HCT116 (cell line): ENCODE data around the gene URI1. TPM values are rescaled to one million over a fixed set of nuclear protein-coding genes. Genes with fewer than 3 reads are reported as not detected.
A peak's percentile ranks its signal among the peaks of the same experiment; 100 is the strongest.

ENCODE experiments used
- ATAC-seq: fragments of 200-7000 bp; cut with Tn5 transposase; 2 replicates; pipeline ENCODE4 v1.9.1; 2020; ENCODE audit warnings: mild to moderate bottlenecking, moderate library complexity
- BruUV-seq: library from RNA; stranded (reverse); fragments of 400-500 nt; replicated peaks from 2 replicates; lab custom pipeline; 2021; lab: Mats Ljungman, UMichigan
- CTCF ChIA-PET: fragments of 300-600 bp; sonication (Branson Sonifier 250); formaldehyde crosslinking; loops from one replicate; lab custom pipeline; 2021; ENCODE audit warnings: antibody characterized with exemption; lab: Charles Lee
- POLR2A ChIA-PET: fragments of 300-600, 350-600 bp; sonication (Branson Sonifier 250); formaldehyde crosslinking; loops from one replicate; lab custom pipeline; 2021; ENCODE audit warnings: antibody characterized with exemption; lab: Charles Lee
- RAD21 ChIA-PET, 2 experiments: fragments of 300-600 bp; sonication (Branson Sonifier 250); formaldehyde crosslinking; loops; one replicate each; lab custom pipeline; 2023; ENCODE audit warnings: low total read pairs in 2 of 2; ENCODE audit not compliant: uncharacterized antibody in 2 of 2, unreplicated experiment in 2 of 2, low non-redundant PET in 1 of 2; lab: Charles Lee
- DNase-seq: peaks from one replicate; pipeline ENCODE4 v3.0.0-alpha.2; 2010; ENCODE audit warnings: low read depth, low spot score
- H2AFZ ChIP-seq: fragments of 200-600 bp; shearing (Covaris generic), sonication (generic); 2 replicates; pipeline ENCODE4 v1.6.1; 2017; ENCODE audit warnings: low read depth, mixed run types, mixed read lengths, antibody characterized with exemption, low read length; ENCODE audit not compliant: poor library complexity, severe bottlenecking
- H3K27ac ChIP-seq: 2 replicates; pipeline ENCODE4 v1.5.1; 2012; ENCODE audit warnings: low read depth, low read length
- H3K27me3 ChIP-seq: fragments of 200-600 bp; sonication (generic); 2 replicates; pipeline ENCODE4 v1.6.1; 2016; ENCODE audit warnings: mixed run types, low read length, mixed read lengths; ENCODE audit not compliant: insufficient read depth
- H3K36me3 ChIP-seq, 2 experiments: fragments of 200-500 bp in 1 of 2; fragments of 200-600 bp in 1 of 2; sonication (Bioruptor generic) in 1 of 2; sonication (generic) in 1 of 2; 2 replicates each; pipeline versions ENCODE4 v1.5.1 to v1.6.1; 2014 to 2016; ENCODE audit warnings: low read length in 2 of 2, inconsistent platforms in 1 of 2, mixed read lengths in 1 of 2, mixed run types in 1 of 2; ENCODE audit not compliant: insufficient read depth in 2 of 2, control insufficient read depth in 1 of 2
- H3K4me1 ChIP-seq, 2 experiments: fragments of 200-600 bp in 1 of 2; sonication (generic) in 1 of 2; 2 replicates each; pipeline versions ENCODE4 v1.5.1 to v1.6.1; 2012 to 2017; ENCODE audit warnings: low read length in 2 of 2, inconsistent platforms in 1 of 2, mild to moderate bottlenecking in 1 of 2, mixed read lengths in 1 of 2, mixed run types in 1 of 2, moderate library complexity in 1 of 2; ENCODE audit not compliant: insufficient read depth in 2 of 2, control insufficient read depth in 1 of 2
- H3K4me2 ChIP-seq: fragments of 200-600 bp; sonication (generic); 2 replicates; pipeline ENCODE4 v1.6.1; 2017; ENCODE audit warnings: mixed run types, low read length, mixed read lengths
- H3K4me3 ChIP-seq, 2 experiments: fragments of 200-600 bp in 1 of 2; sonication (generic) in 1 of 2; replicated peaks in 1 of 2; 2 replicates each; pipeline ENCODE4 v1.5.1; 2011 to 2016; ENCODE audit warnings: low read length in 2 of 2, control low read depth in 1 of 2, low read depth in 1 of 2, mild to moderate bottlenecking in 1 of 2, mixed read lengths in 1 of 2, mixed run types in 1 of 2
- H3K79me2 ChIP-seq: fragments of 200-600 bp; sonication (generic); 2 replicates; pipeline ENCODE4 v1.6.1; 2017; ENCODE audit warnings: mild to moderate bottlenecking, mixed run types, low read length, moderate library complexity, mixed read lengths; ENCODE audit not compliant: insufficient read depth
- H3K9ac ChIP-seq: fragments of 200-600 bp; sonication (generic); 2 replicates; pipeline ENCODE4 v1.6.1; 2016; ENCODE audit warnings: low read length, mixed read lengths
- H3K9me2 ChIP-seq: fragments of 200-600 bp; sonication (generic), shearing (Covaris generic); 2 replicates; pipeline ENCODE4 v1.6.1; 2017; ENCODE audit warnings: mixed run types, mild to moderate bottlenecking, moderate library complexity; ENCODE audit not compliant: insufficient read depth
- H3K9me3 ChIP-seq, 2 experiments: fragments of 200-500 bp in 1 of 2; fragments of 200-600 bp in 1 of 2; sonication (Bioruptor generic) in 1 of 2; sonication (generic) in 1 of 2; 2 replicates each; pipeline ENCODE4 v1.6.1; 2014 to 2017; ENCODE audit warnings: low read length in 2 of 2, mixed read lengths in 2 of 2, inconsistent platforms in 1 of 2, low read depth in 1 of 2, mild to moderate bottlenecking in 1 of 2, mixed run types in 1 of 2, moderate library complexity in 1 of 2; ENCODE audit not compliant: control insufficient read depth in 1 of 2, insufficient read depth in 1 of 2
- H4K20me1 ChIP-seq: fragments of 200-600 bp; sonication (generic), shearing (Covaris generic); 2 replicates; pipeline ENCODE4 v1.6.1; 2017; ENCODE audit warnings: mixed run types, mild to moderate bottlenecking, moderate library complexity; ENCODE audit not compliant: insufficient read depth
- CBX3 ChIP-seq: IDR thresholded peaks from 2 replicates; pipeline ENCODE4 v1.6.1; 2012; ENCODE audit warnings: low read depth
- EGR1 ChIP-seq: IDR thresholded peaks from 2 replicates; pipeline ENCODE4 v1.6.1; 2012; ENCODE audit warnings: low read depth
- ELF1 ChIP-seq: IDR thresholded peaks from 2 replicates; pipeline ENCODE4 v1.6.1; 2012; ENCODE audit warnings: low read depth, borderline replicate concordance
- EZH2 ChIP-seq: fragments of 200-600 bp; sonication (generic); IDR thresholded peaks from 2 replicates; pipeline ENCODE4 v1.6.1; 2017; ENCODE audit warnings: antibody characterized with exemption, mixed run types
- EZH2phosphoT487 ChIP-seq: fragments of 200-600 bp; IDR thresholded peaks from 2 replicates; pipeline ENCODE4 v1.6.1; 2018; ENCODE audit warnings: antibody characterized with exemption, borderline replicate concordance
- FOSL1 ChIP-seq: IDR thresholded peaks from 2 replicates; pipeline ENCODE4 v1.6.1; 2012; ENCODE audit warnings: low read depth
- JUND ChIP-seq: IDR thresholded peaks from 2 replicates; pipeline ENCODE4 v1.6.1; 2012
- MAX ChIP-seq: IDR thresholded peaks from 2 replicates; pipeline ENCODE4 v1.6.1; 2012
- POLR2A ChIP-seq: IDR thresholded peaks from 2 replicates; pipeline ENCODE4 v1.7.0; 2011; ENCODE audit warnings: borderline replicate concordance; ENCODE audit not compliant: insufficient read depth, insufficient read length; ENCODE audit errors: extremely low read depth
- POLR2AphosphoS5 ChIP-seq: IDR thresholded peaks from 2 replicates; pipeline ENCODE4 v1.6.1; 2011; ENCODE audit warnings: mild to moderate bottlenecking, low read depth, low read length, moderate library complexity
- RAD21 ChIP-seq: IDR thresholded peaks from 2 replicates; pipeline ENCODE4 v1.6.1; 2012; ENCODE audit warnings: low read depth, mild to moderate bottlenecking
- SRF ChIP-seq: IDR thresholded peaks from 2 replicates; pipeline ENCODE4 v1.6.1; 2012; ENCODE audit warnings: low read depth
- YY1 ChIP-seq: IDR thresholded peaks from 2 replicates; pipeline ENCODE4 v1.6.1; 2011; ENCODE audit warnings: low read length, low read depth, moderate library complexity, mild to moderate bottlenecking; ENCODE audit not compliant: insufficient replicate concordance; ENCODE audit errors: extremely low read depth
- ZFX ChIP-seq: fragments of 450-650 bp; IDR thresholded peaks from 2 replicates; pipeline ENCODE4 v1.6.1; 2017
- ZNF274 ChIP-seq: fragments of 200-500 bp; sonication (Bioruptor generic); IDR thresholded peaks from 2 replicates; pipeline ENCODE4 v1.6.1; 2014; ENCODE audit warnings: mild to moderate bottlenecking, low read depth, low read length, inconsistent platforms
- intact Hi-C: fragments of 100-400 bp; cut with micrococcal nuclease; formaldehyde crosslinking; loops from 2 replicates; pipeline ENCODE4 v1.10.0; 2022
- total RNA-seq: library from RNA; stranded (reverse); gene quantifications from one replicate; pipeline ENCODE4 v1.2.1, GENCODE V29; 2021; ENCODE audit not compliant: unreplicated experiment

URI1 gene
- total RNA-seq, 1 experiment from 2014 or later = 51.4 TPM

GRCh38 chr19:30059741-30060457 lies 117.9 kb downstream of the URI1 start:
- TF ChIP-seq CBX3 = no peak
- no peak for TF ChIP-seq POLR2AphosphoS5
- no peak for TF ChIP-seq FOSL1
- TF ChIP-seq ZFX = no peak
- TF ChIP-seq EZH2phosphoT487 = no peak
- TF ChIP-seq YY1 = no peak
- TF ChIP-seq SRF = no peak
- TF ChIP-seq RAD21 = no peak
- no peak for DNase-seq
- Histone ChIP-seq H3K27me3 (peaks cover 10% of the 10 kb centered on the region), H3K4me3 (no peak overlapping the region), H3K9ac (no peak overlapping the region), H3K36me3 (no peaks in the 10 kb centered on the region), H3K27ac (no peak overlapping the region), H3K9me3 (no peaks in the 10 kb centered on the region), H3K79me2 (no peaks in the 10 kb centered on the region), H3K4me2 (no peak overlapping the region), H3K4me1 (no peaks in the 10 kb centered on the region), H3K9me2 (no peaks in the 10 kb centered on the region), H4K20me1 (no peaks in the 10 kb centered on the region), H2AFZ (no peak overlapping the region)
- POLR2A ChIA-PET = no interaction called here
- ATAC-seq = no peak
- intact Hi-C loops = no loop called here
- BruUV-seq = no TSS peak
- RAD21 ChIA-PET = no interaction called here
- CTCF ChIA-PET = interaction anchor here (0.9 kb wide), 1 partner anchor 8 kb away, joined by 3 read pairs; no protein-coding TSS in a partner anchor

GRCh38 chr19:30060531-30061222 lies 118.6 kb downstream of the URI1 start:
- no peak overlapping the region for H3K4me3 ChIP-seq
- TF ChIP-seq POLR2AphosphoS5 (no peak), JUND (no peak), EGR1 (no peak), EZH2phosphoT487 (no peak), MAX (no peak), SRF (no peak), RAD21 (no peak), POLR2A (no peak), EZH2 (no peak), YY1 (no peak), ELF1 (no peak), ZNF274 (no peak)
- intact Hi-C loops = no loop called here
- H3K27me3 ChIP-seq = peaks cover 10% of the 10 kb centered on the region
- H3K27ac ChIP-seq = no peak overlapping the region
- ATAC-seq = peak; percentile 38; the same call in 1 of the 2 replicates
- H3K4me1 ChIP-seq = no peaks in the 10 kb centered on the region
- no peak overlapping the region for H2AFZ ChIP-seq
- BruUV-seq = no TSS peak
- DNase-seq = no peak
- no peak overlapping the region for H3K4me2 ChIP-seq
- no peaks in the 10 kb centered on the region for H3K36me3 ChIP-seq
- no peaks in the 10 kb centered on the region for H3K79me2 ChIP-seq
- RAD21 ChIA-PET = no interaction called here
- CTCF ChIA-PET = interaction anchor here (0.9 kb wide), 1 partner anchor 9 kb away, joined by 3 read pairs; no protein-coding TSS in a partner anchor
- H3K9ac ChIP-seq = no peak overlapping the region
- no peaks in the 10 kb centered on the region for H3K9me3 ChIP-seq
- no peaks in the 10 kb centered on the region for H3K9me2 ChIP-seq
- POLR2A ChIA-PET = no interaction called here
- no peaks in the 10 kb centered on the region for H4K20me1 ChIP-seq
